Colon (tissue), 2 donors: ENCODE measurements around the gene DNAAF9.

ENCODE experiments used
- FAIRE-seq: peaks from 2 replicates; lab custom pipeline; 2012; peaks lifted over from hg19 to GRCh38; lab: Jason Lieb, UNC
- donor health status: control.
- donor health status: control.

The DNAAF9 gene

GRCh38 chr20:3371754-3372153, 35.7 kb downstream of the DNAAF9 start:
- no peak for FAIRE-seq

GRCh38 chr20:3367089-3367488, 40.4 kb downstream of the DNAAF9 start:
- no peak for FAIRE-seq

- no peak for FAIRE-seq
These were observed 43.0 kb downstream of the DNAAF9 start for GRCh38 chr20:3364323-3365013.

GRCh38 chr20:3360752-3361151, 46.7 kb downstream of the DNAAF9 start:
- FAIRE-seq, result no peak

- no peak for FAIRE-seq
These were observed 48.7 kb downstream of the DNAAF9 start for GRCh38 chr20:3358676-3359340.
